Measurements from ENCODE around the gene XRCC1.

The XRCC1 gene

GRCh38 chr19:43496960-43497359 lies 78.4 kb downstream of the XRCC1 start:
- Histone ChIP-seq H3K9me3 (ENCODE audit: control insufficient read depth, insufficient read depth, low read depth, low read length) (no peaks in the 10 kb centered on the region), H3K36me3 (ENCODE audit: control insufficient read depth in 2 of 2, insufficient read depth in 1 of 2, low read length in 2 of 2) (peaks cover 22 to 51% of the 10 kb centered on the region in 2 experiments), H3K4me3 (ENCODE audit: low read depth, low read length) (no peak overlapping the region), H3K4me1 (ENCODE audit: control insufficient read depth, insufficient read depth, low read length) (no peaks in the 10 kb centered on the region), H3K27ac (ENCODE audit: extremely low read depth, low read depth, low read length) (no peak overlapping the region)
- POLR2A ChIA-PET = interaction anchor here (2.1 kb wide), 1 partner anchor 13 kb away, joined by 6 read pairs; no protein-coding TSS in a partner anchor
- no peak for TF ChIP-seq ZNF629 (tag by site-specific recombination; IDR thresholded peaks at IDR 0.05)
- no peak for TF ChIP-seq PRDM6 (tag by site-specific recombination; IDR thresholded peaks at IDR 0.05)
- no peak for TF ChIP-seq KLF7 (tag by site-specific recombination; IDR thresholded peaks at IDR 0.05; ENCODE audit: borderline replicate concordance)
- TF ChIP-seq ZNF558 (tag by site-specific recombination; IDR thresholded peaks at IDR 0.05) = no peak
- TF ChIP-seq KLF10 (tag by site-specific recombination; IDR thresholded peaks at IDR 0.05) = no peak
- TF ChIP-seq, protein P1, sequence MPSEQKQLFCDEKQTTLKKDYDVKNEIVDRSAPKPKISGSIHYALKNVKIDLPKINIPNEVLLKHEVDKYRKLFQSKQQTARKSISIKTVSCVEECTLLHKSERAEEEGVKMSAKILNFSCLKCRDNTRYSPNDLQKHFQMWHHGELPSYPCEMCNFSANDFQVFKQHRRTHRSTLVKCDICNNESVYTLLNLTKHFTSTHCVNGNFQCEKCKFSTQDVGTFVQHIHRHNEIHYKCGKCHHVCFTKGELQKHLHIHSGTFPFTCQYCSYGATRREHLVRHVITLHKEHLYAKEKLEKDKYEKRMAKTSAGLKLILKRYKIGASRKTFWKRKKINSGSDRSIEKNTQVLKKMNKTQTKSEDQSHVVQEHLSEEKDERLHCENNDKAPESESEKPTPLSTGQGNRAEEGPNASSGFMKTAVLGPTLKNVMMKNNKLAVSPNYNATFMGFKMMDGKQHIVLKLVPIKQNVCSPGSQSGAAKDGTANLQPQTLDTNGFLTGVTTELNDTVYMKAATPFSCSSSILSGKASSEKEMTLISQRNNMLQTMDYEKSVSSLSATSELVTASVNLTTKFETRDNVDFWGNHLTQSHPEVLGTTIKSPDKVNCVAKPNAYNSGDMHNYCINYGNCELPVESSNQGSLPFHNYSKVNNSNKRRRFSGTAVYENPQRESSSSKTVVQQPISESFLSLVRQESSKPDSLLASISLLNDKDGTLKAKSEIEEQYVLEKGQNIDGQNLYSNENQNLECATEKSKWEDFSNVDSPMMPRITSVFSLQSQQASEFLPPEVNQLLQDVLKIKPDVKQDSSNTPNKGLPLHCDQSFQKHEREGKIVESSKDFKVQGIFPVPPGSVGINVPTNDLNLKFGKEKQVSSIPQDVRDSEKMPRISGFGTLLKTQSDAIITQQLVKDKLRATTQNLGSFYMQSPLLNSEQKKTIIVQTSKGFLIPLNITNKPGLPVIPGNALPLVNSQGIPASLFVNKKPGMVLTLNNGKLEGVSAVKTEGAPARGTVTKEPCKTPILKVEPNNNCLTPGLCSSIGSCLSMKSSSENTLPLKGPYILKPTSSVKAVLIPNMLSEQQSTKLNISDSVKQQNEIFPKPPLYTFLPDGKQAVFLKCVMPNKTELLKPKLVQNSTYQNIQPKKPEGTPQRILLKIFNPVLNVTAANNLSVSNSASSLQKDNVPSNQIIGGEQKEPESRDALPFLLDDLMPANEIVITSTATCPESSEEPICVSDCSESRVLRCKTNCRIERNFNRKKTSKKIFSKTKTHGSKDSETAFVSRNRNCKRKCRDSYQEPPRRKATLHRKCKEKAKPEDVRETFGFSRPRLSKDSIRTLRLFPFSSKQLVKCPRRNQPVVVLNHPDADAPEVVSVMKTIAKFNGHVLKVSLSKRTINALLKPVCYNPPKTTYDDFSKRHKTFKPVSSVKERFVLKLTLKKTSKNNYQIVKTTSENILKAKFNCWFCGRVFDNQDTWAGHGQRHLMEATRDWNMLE (tag by site-specific recombination; conservative IDR thresholded peaks at IDR 0.05; ENCODE audit: low read depth) = no peak
- CTCF ChIA-PET = interaction anchor here (0.7 to 1.5 kb wide), 5 partner anchors 17 to 1807 kb away, joined by 4 to 6 read pairs (median 4); no protein-coding TSS in a partner anchor

DNA sequence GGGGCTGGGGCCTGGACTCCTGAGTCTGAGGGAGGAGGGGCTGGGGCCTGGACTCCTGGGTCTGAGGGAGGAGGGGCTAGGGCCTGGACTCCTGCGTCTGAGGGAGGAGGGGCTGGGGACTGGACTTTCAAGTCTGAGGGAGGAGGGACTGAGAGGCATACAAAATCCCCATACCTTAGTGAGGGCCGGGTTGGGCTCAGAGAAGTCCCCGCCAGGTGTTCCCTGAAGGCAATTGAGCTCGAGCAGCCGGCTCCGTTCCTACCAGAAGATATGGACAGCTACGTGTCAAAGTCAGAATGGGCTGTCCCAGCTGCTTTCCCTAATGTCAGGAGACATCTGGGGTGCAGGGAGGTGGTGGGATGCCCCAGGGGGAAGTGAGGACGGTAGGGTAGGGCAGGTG lies 80.2 kb downstream of the XRCC1 start:
- no peak overlapping the region for H3K27ac ChIP-seq (ENCODE audit: extremely low read depth, low read depth, low read length)
- TF ChIP-seq BCL11B (tag by site-specific recombination; IDR thresholded peaks at IDR 0.05; ENCODE audit: low read depth) (no peak), REPIN1 (tag by site-specific recombination; IDR thresholded peaks at IDR 0.05; ENCODE audit: low read depth) (no peak), KLF7 (tag by site-specific recombination; IDR thresholded peaks at IDR 0.05; ENCODE audit: borderline replicate concordance) (no peak), ZNF112 (tag by site-specific recombination; IDR thresholded peaks at IDR 0.05) (no peak), ZNF239 (tag by site-specific recombination; IDR thresholded peaks at IDR 0.05) (no peak), ZNF626 (tag by site-specific recombination; IDR thresholded peaks at IDR 0.05) (no peak), ZNF350 (tag by site-specific recombination; IDR thresholded peaks at IDR 0.05) (no peak), ZNF184 (tag by site-specific recombination; IDR thresholded peaks at IDR 0.05) (no peak), ZIC2 (tag by site-specific recombination; IDR thresholded peaks at IDR 0.05) (no peak), ZNF660 (tag by site-specific recombination; IDR thresholded peaks at IDR 0.05) (no peak), ZNF677 (tag by site-specific recombination; IDR thresholded peaks at IDR 0.05) (no peak), KLF10 (tag by site-specific recombination; IDR thresholded peaks at IDR 0.05) (no peak)
- TF ChIP-seq, protein P2, sequence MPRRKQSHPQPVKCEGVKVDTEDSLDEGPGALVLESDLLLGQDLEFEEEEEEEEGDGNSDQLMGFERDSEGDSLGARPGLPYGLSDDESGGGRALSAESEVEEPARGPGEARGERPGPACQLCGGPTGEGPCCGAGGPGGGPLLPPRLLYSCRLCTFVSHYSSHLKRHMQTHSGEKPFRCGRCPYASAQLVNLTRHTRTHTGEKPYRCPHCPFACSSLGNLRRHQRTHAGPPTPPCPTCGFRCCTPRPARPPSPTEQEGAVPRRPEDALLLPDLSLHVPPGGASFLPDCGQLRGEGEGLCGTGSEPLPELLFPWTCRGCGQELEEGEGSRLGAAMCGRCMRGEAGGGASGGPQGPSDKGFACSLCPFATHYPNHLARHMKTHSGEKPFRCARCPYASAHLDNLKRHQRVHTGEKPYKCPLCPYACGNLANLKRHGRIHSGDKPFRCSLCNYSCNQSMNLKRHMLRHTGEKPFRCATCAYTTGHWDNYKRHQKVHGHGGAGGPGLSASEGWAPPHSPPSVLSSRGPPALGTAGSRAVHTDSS (tag by site-specific recombination; IDR thresholded peaks at IDR 0.05) = no peak
- peaks cover 24 to 50% of the 10 kb centered on the region in 2 experiments for H3K36me3 ChIP-seq (ENCODE audit: control insufficient read depth in 2 of 2, insufficient read depth in 1 of 2, low read length in 2 of 2)
- POLR2A ChIA-PET = interaction anchor here (0.6 to 2.1 kb wide), 4 partner anchors 9 to 20 kb away, joined by 3 to 10 read pairs (median 5); no protein-coding TSS in a partner anchor
- CTCF ChIA-PET = interaction anchor here (0.6 to 1.3 kb wide), 6 partner anchors 9 to 72 kb away, joined by 3 to 5 read pairs (median 3); no protein-coding TSS in a partner anchor
- no peaks in the 10 kb centered on the region for H3K4me1 ChIP-seq (ENCODE audit: control insufficient read depth, insufficient read depth, low read length)
- no peak overlapping the region for H3K4me3 ChIP-seq (ENCODE audit: low read depth, low read length)
- no peaks in the 10 kb centered on the region for H3K9me3 ChIP-seq (ENCODE audit: control insufficient read depth, insufficient read depth, low read depth, low read length)

Measured in HEK293 (cell line).